ENCODE measurements around the gene CFAP45. TPM values are rescaled to one million over a fixed set of nuclear protein-coding genes. Genes with fewer than 3 reads are reported as not detected.

Gene CFAP45
- total and polyA plus RNA-seq, 3 experiments from 2014 or later, result 0.18 to 1.2 (median 0.75) TPM

DNA sequence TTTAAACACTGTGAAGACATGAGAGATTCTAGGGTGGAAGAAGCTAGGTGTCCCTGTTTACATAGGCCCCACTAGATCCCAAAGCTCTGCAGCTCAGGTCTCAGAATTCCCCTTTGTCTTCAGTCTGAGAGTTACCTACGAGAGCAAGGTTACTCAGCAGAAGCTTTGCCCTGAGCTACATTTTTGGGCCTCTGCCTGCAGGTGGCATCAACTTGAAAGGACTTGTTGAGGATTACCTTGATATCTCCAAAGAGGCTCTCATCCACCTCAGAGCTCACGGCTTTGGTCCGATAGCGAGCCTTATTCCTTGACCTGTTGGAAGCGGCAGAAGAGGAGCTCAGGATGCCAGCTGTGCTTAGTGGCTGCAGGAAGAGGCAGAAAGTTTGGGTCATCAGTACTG is 7.0 kb downstream of the CFAP45 start:
- H3K36me3 Mint-ChIP-seq, result peaks cover 0 to 5% (median 0%) of the 10 kb centered on the region in 3 donors
- Histone ChIP-seq H3K27ac (ENCODE audit: low read depth, low read length) (no peak overlapping the region), H3K4me3 (ENCODE audit: low read length) (no peak overlapping the region), H3K36me3 (ENCODE audit: insufficient read depth, low read length) (no peaks in the 10 kb centered on the region), H3K9me3 (ENCODE audit: low read length) (no peaks in the 10 kb centered on the region), H3K27me3 (ENCODE audit: insufficient read depth, low read length, poor library complexity, severe bottlenecking) (no peaks in the 10 kb centered on the region), H3K4me1 (ENCODE audit: insufficient read depth, low read length) (peaks cover 17% of the 10 kb centered on the region)
- ChIA-PET CTCF (interaction anchor here (0.7 to 13.4 kb wide), 23 partner anchors 8 to 760 kb away, joined by 3 to 316 read pairs (median 5); partner anchors contain the start of genes DUSP23, FCRL6, IGSF9 and SLAMF8), POLR2A (interaction anchor here (1.1 kb wide), 1 partner anchor 31 kb away, joined by 3 read pairs; no protein-coding TSS in a partner anchor)
- H3K4me1 Mint-ChIP-seq, result peaks cover 21 to 26% (median 25%) of the 10 kb centered on the region in 3 donors
- no peaks in the 10 kb centered on the region for H3K9me3 Mint-ChIP-seq
- H3K4me3 Mint-ChIP-seq, result no peak overlapping the region
- DNase-seq, result no peak
- peak overlapping the region in 1 of 8 donors; percentile 41 for H3K27ac Mint-ChIP-seq
- no peaks in the 10 kb centered on the region for H3K27me3 Mint-ChIP-seq

GRCh38 chr1:159891275-159892157 is 8.4 kb downstream of the CFAP45 start:
- peak; percentile 66 to 88 (median 73) for DNase-seq
- H3K27ac Mint-ChIP-seq, result peak overlapping the region in 4 of 8 donors; percentile 37 to 74 (median 50)
- ChIA-PET CTCF (interaction anchor here (0.7 to 13.4 kb wide), 30 partner anchors 9 to 139 kb away, joined by 3 to 316 read pairs (median 5); partner anchors contain the start of genes DUSP23, FCRL6, IGSF9 and TAGLN2), POLR2A (interaction anchor here (1.8 kb wide), 1 partner anchor 92 kb away, joined by 7 read pairs; no protein-coding TSS in a partner anchor)
- Histone ChIP-seq H3K4me1 (ENCODE audit: insufficient read depth, low read length) (peaks cover 17% of the 10 kb centered on the region), H3K4me3 (ENCODE audit: low read length) (no peak overlapping the region), H3K27ac (ENCODE audit: low read depth, low read length) (no peak overlapping the region), H3K9me3 (ENCODE audit: low read length) (no peaks in the 10 kb centered on the region), H3K36me3 (ENCODE audit: insufficient read depth, low read length) (no peaks in the 10 kb centered on the region), H3K27me3 (ENCODE audit: insufficient read depth, low read length, poor library complexity, severe bottlenecking) (no peaks in the 10 kb centered on the region)
- peaks cover 0 to 5% (median 0%) of the 10 kb centered on the region in 3 donors for H3K36me3 Mint-ChIP-seq
- peak overlapping the region in 1 of 7 donors; percentile 67 for H3K4me3 Mint-ChIP-seq
- peaks cover 24 to 26% (median 25%) of the 10 kb centered on the region in 3 donors for H3K4me1 Mint-ChIP-seq
- H3K27me3 Mint-ChIP-seq, result no peaks in the 10 kb centered on the region
- H3K9me3 Mint-ChIP-seq, result no peaks in the 10 kb centered on the region

DNA sequence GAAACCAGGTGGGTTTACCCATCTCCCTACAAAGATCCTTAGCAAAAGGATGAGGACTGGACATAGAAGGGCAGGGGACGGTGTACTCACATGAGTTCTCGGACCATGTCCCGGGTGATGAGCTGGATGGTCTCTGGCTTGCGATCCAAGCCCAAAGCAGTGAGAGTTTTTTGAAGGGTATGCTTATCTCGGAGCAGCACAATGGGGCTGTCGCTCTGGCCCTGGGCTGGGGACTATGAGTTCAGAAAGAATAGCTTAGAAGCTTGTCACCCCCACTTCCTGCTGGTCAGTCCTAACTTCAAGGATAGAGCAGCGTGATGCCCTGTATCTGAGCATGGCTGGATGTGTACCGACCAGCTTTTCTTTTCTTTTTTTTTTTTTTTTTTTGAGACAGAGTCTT is 9.6 kb downstream of the CFAP45 start:
- H3K27me3 ChIP-seq (ENCODE audit: insufficient read depth, low read length, poor library complexity, severe bottlenecking), result no peaks in the 10 kb centered on the region
- ChIA-PET CTCF (interaction anchor here (0.6 to 13.4 kb wide), 18 partner anchors 9 to 293 kb away, joined by 3 to 316 read pairs (median 6); partner anchors contain the start of genes DUSP23, FCRL6 and IGSF9), POLR2A (interaction anchor here (1.8 kb wide), 1 partner anchor 91 kb away, joined by 7 read pairs; no protein-coding TSS in a partner anchor)
- peaks cover 0 to 5% (median 0%) of the 10 kb centered on the region in 3 donors for H3K36me3 Mint-ChIP-seq
- peaks cover 24 to 26% (median 25%) of the 10 kb centered on the region in 3 donors for H3K4me1 Mint-ChIP-seq
- no peaks in the 10 kb centered on the region for H3K36me3 ChIP-seq (ENCODE audit: insufficient read depth, low read length)
- H3K27ac ChIP-seq (ENCODE audit: low read depth, low read length), result no peak overlapping the region
- peak overlapping the region in 2 of 8 donors; percentile 33 to 66 for H3K27ac Mint-ChIP-seq
- H3K9me3 Mint-ChIP-seq, result no peaks in the 10 kb centered on the region
- H3K9me3 ChIP-seq (ENCODE audit: low read length), result no peaks in the 10 kb centered on the region
- H3K4me1 ChIP-seq (ENCODE audit: insufficient read depth, low read length), result peaks cover 17% of the 10 kb centered on the region
- H3K4me3 Mint-ChIP-seq, result no peak overlapping the region
- peaks cover 0 to 1% of the 10 kb centered on the region in 2 donors for H3K27me3 Mint-ChIP-seq
- no peak overlapping the region for H3K4me3 ChIP-seq (ENCODE audit: low read length)
- DNase-seq, result no peak

- Histone ChIP-seq H3K4me1 (ENCODE audit: insufficient read depth, low read length) (peaks cover 17% of the 10 kb centered on the region), H3K27me3 (ENCODE audit: insufficient read depth, low read length, poor library complexity, severe bottlenecking) (no peaks in the 10 kb centered on the region), H3K9me3 (ENCODE audit: low read length) (no peaks in the 10 kb centered on the region), H3K27ac (ENCODE audit: low read depth, low read length) (no peak overlapping the region), H3K4me3 (ENCODE audit: low read length) (no peak overlapping the region), H3K36me3 (ENCODE audit: insufficient read depth, low read length) (no peaks in the 10 kb centered on the region)
- no peaks in the 10 kb centered on the region for H3K9me3 Mint-ChIP-seq
- H3K36me3 Mint-ChIP-seq, result peaks cover 0 to 5% (median 0%) of the 10 kb centered on the region in 3 donors
- no peak for DNase-seq
- peaks cover 0 to 1% of the 10 kb centered on the region in 2 donors for H3K27me3 Mint-ChIP-seq
- ChIA-PET CTCF (interaction anchor here (0.8 to 13.4 kb wide), 14 partner anchors 9 to 292 kb away, joined by 3 to 316 read pairs (median 5); partner anchors contain the start of genes DUSP23 and FCRL6), POLR2A (interaction anchor here (1.8 kb wide), 1 partner anchor 90 kb away, joined by 7 read pairs; no protein-coding TSS in a partner anchor)
- peak overlapping the region in 2 of 7 donors; percentile 1 to 12 for H3K4me3 Mint-ChIP-seq
- H3K4me1 Mint-ChIP-seq, result peaks cover 24 to 26% (median 25%) of the 10 kb centered on the region in 3 donors
- H3K27ac Mint-ChIP-seq, result peak overlapping the region in 6 of 8 donors; percentile 0 to 66 (median 18)
Measured at GRCh38 chr1:159889821-159890252, 10.1 kb downstream of the CFAP45 start.

DNA sequence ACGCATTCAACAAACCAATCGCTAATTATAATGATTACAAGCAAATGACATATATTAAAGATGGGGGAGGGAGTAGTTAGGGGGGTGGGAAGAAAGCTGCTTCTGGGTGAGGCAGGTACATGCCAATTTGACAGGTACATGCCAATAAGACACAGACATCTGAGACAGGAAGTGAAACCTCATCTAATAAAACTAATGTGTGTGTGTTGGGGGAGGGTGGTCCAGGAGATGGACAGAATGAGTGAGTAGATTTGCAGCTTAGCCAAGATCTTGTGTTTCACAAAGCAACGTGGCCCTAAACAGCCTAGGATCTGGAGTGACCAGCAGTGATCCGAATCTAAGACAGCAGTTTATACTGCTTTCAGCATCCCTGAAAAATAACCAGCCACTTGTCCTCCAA is 10.8 kb downstream of the CFAP45 start:
- DNase-seq, result no peak
- Mint-ChIP-seq H3K27ac (peak overlapping the region in 1 of 8 donors; percentile 11), H3K4me1 (peaks cover 24 to 26% (median 25%) of the 10 kb centered on the region in 3 donors), H3K4me3 (peak overlapping the region in 1 of 7 donors; percentile 26), H3K36me3 (peaks cover 0 to 5% (median 0%) of the 10 kb centered on the region in 3 donors), H3K9me3 (no peaks in the 10 kb centered on the region), H3K27me3 (peaks cover 0 to 1% of the 10 kb centered on the region in 2 donors)
- no peaks in the 10 kb centered on the region for H3K27me3 ChIP-seq (ENCODE audit: insufficient read depth, low read length, poor library complexity, severe bottlenecking)
- no peak overlapping the region for H3K27ac ChIP-seq (ENCODE audit: low read depth, low read length)
- H3K4me3 ChIP-seq (ENCODE audit: low read length), result no peak overlapping the region
- H3K9me3 ChIP-seq (ENCODE audit: low read length), result no peaks in the 10 kb centered on the region
- no peaks in the 10 kb centered on the region for H3K36me3 ChIP-seq (ENCODE audit: insufficient read depth, low read length)
- ChIA-PET POLR2A (interaction anchor here (0.5 kb wide), 1 partner anchor 754 kb away, joined by 3 read pairs; no protein-coding TSS in a partner anchor), CTCF (interaction anchor here (0.7 to 13.4 kb wide), 11 partner anchors 11 to 118 kb away, joined by 3 to 316 read pairs (median 4); partner anchors contain the start of genes DUSP23 and FCRL6)
- peaks cover 17% of the 10 kb centered on the region for H3K4me1 ChIP-seq (ENCODE audit: insufficient read depth, low read length)

GRCh38 chr1:159884296-159884695 is 15.7 kb downstream of the CFAP45 start:
- POLR2A ChIA-PET, result no interaction called here

GRCh38 chr1:159883134-159883533 is 16.8 kb downstream of the CFAP45 start:
- Mint-ChIP-seq H3K9me3 (no peaks in the 10 kb centered on the region), H3K4me1 (peaks cover 0 to 2% (median 0%) of the 10 kb centered on the region in 3 donors), H3K36me3 (peaks cover 0 to 2% (median 0%) of the 10 kb centered on the region in 3 donors), H3K27ac (no peak overlapping the region), H3K27me3 (peaks cover 0 to 1% of the 10 kb centered on the region in 2 donors), H3K4me3 (no peak overlapping the region)
- Histone ChIP-seq H3K36me3 (ENCODE audit: insufficient read depth, low read length) (no peaks in the 10 kb centered on the region), H3K27me3 (ENCODE audit: insufficient read depth, low read length, poor library complexity, severe bottlenecking) (no peaks in the 10 kb centered on the region), H3K4me3 (ENCODE audit: low read length) (no peak overlapping the region), H3K4me1 (ENCODE audit: insufficient read depth, low read length) (peaks cover 6% of the 10 kb centered on the region), H3K9me3 (ENCODE audit: low read length) (no peaks in the 10 kb centered on the region), H3K27ac (ENCODE audit: low read depth, low read length) (no peak overlapping the region)
- ChIA-PET CTCF (no interaction called here), POLR2A (no interaction called here)
- no peak for DNase-seq

More at GRCh38 chr1:159884296-159884695, 15.7 kb downstream of the CFAP45 start:
- no peaks in the 10 kb centered on the region for H3K9me3 Mint-ChIP-seq
- peaks cover 6 to 7% (median 6%) of the 10 kb centered on the region in 3 donors for H3K4me1 Mint-ChIP-seq
- no peaks in the 10 kb centered on the region for H3K36me3 Mint-ChIP-seq
- CTCF ChIA-PET, result interaction anchor here (1.3 to 13.4 kb wide), 2 partner anchors 86 to 103 kb away, joined by 3 to 316 read pairs; partner anchors contain the start of gene FCRL6
- no peak for DNase-seq
- H3K27ac Mint-ChIP-seq, result peak overlapping the region in 1 of 8 donors; percentile 25
- Histone ChIP-seq H3K9me3 (ENCODE audit: low read length) (no peaks in the 10 kb centered on the region), H3K36me3 (ENCODE audit: insufficient read depth, low read length) (no peaks in the 10 kb centered on the region), H3K4me1 (ENCODE audit: insufficient read depth, low read length) (peaks cover 10% of the 10 kb centered on the region), H3K27ac (ENCODE audit: low read depth, low read length) (no peak overlapping the region), H3K4me3 (ENCODE audit: low read length) (no peak overlapping the region), H3K27me3 (ENCODE audit: insufficient read depth, low read length, poor library complexity, severe bottlenecking) (no peaks in the 10 kb centered on the region)
- peaks cover 0 to 1% of the 10 kb centered on the region in 2 donors for H3K27me3 Mint-ChIP-seq
- no peak overlapping the region for H3K4me3 Mint-ChIP-seq
